Activated CD8-positive, alpha-beta memory T cell treated with anti-CD3 and anti-CD28 coated beads for 1 hour (primary cell): ENCODE data around the gene HOXA5.

Experiments used
- DNase-seq, 2 donors: peaks; one replicate each; pipeline ENCODE4 v3.0.0-alpha.2; 2020; ENCODE audit warnings: low read depth in 1 of 2; ENCODE audit errors: extremely low read depth in 1 of 2

Gene HOXA5

GRCh38 chr7:27182861-27183681, 39.6 kb upstream of the HOXA5 start:
- no peak for DNase-seq

- no peak for DNase-seq
These were observed 38.9 kb upstream of the HOXA5 start for GRCh38 chr7:27182285-27182841.

- DNase-seq, result no peak
These were observed 38.4 kb upstream of the HOXA5 start for GRCh38 chr7:27181795-27182275.

GRCh38 chr7:27180431-27181420, 37.2 kb upstream of the HOXA5 start:
- DNase-seq, result no peak

- no peak for DNase-seq
These were observed 36.3 kb upstream of the HOXA5 start for GRCh38 chr7:27179503-27180430.

- DNase-seq, result no peak
These were observed 35.5 kb upstream of the HOXA5 start for GRCh38 chr7:27179030-27179429.

- no peak for DNase-seq
These were observed 34.9 kb upstream of the HOXA5 start for GRCh38 chr7:27178366-27178765.

GRCh38 chr7:27177795-27178320, 34.4 kb upstream of the HOXA5 start:
- DNase-seq, result no peak

GRCh38 chr7:27176962-27177794, 33.7 kb upstream of the HOXA5 start:
- DNase-seq, result no peak

- no peak for DNase-seq
These were observed 33.0 kb upstream of the HOXA5 start for GRCh38 chr7:27176524-27176845.

GRCh38 chr7:27175626-27176523, 32.4 kb upstream of the HOXA5 start:
- DNase-seq, result no peak

GRCh38 chr7:27174874-27175625, 31.6 kb upstream of the HOXA5 start:
- DNase-seq, result no peak

GRCh38 chr7:27173956-27174873, 30.7 kb upstream of the HOXA5 start, which contains the start of gene HOXA10:
TSS of gene HOXA10 (minus strand) at chr7:27174320. CDS start at chr7:27174306, 14 bp downstream.
- DNase-seq, result no peak

- no peak for DNase-seq
These were observed 30.1 kb upstream of the HOXA5 start for GRCh38 chr7:27173511-27173955.

- no peak for DNase-seq
These were observed 29.5 kb upstream of the HOXA5 start for GRCh38 chr7:27172823-27173510.
